GM19328 (cell line): ENCODE data around the gene SMYD3.

Source experiments
- ATAC-seq: cut with Tn5 transposase; IDR thresholded peaks from one replicate; pipeline ENCODE4 v1.9.1; 2021; ENCODE audit warnings: mild to moderate bottlenecking, moderate library complexity; ENCODE audit not compliant: unreplicated experiment

SMYD3 gene

GRCh38 chr1:246309247-246309884 lies 197.7 kb downstream of the SMYD3 start:
- ATAC-seq = no peak

GRCh38 chr1:246308533-246309075 lies 198.5 kb downstream of the SMYD3 start:
- ATAC-seq = no peak

GRCh38 chr1:246306415-246307037 lies 200.6 kb downstream of the SMYD3 start:
- no peak for ATAC-seq

GRCh38 chr1:246304484-246305259 lies 202.4 kb downstream of the SMYD3 start:
- ATAC-seq = no peak

DNA sequence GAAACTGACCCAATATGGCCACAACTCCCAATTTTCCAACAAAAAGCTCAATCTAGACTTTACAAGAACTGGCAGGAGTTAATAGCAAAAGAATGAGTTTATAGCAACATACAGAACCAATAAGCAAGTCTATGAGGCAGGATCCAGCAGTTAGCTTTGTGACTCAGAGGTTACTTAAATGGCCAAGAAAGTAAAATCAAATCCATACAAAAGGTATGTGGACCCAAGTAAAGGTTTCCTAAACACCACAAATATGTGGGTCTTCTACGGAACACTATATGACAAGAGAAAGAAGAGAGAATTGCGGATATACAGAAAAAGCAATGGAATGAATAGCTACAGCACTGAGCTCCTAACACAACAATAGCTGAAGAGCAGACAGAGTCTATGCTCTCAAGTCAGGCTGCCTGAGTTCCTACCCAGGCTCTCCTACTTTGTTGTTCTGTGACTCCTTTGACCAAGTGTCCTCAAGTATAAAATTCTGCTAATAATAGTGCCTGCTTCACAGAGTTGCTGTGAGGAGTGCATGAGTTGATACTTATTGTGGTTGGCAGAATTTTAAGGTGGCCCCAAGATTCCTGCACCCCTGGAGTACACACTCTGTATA lies 204.3 kb downstream of the SMYD3 start:
- ATAC-seq = no peak

DNA sequence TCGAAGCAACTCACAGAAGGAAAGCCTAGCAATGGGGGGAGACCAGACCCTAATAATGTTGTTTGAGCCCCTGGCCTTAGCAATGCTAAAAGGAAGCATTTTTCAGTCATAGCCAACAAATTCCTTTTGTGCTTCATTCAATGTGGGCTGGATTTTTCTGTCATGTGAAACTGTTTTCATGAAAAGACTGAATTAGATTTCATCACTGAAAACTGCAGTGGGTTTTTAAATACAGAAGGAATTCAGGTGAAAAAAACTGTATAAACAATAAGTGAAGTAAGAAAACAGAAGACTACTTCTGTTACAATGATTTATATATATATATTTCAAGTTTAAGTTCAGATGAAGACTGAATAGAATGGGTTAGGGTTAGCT lies 204.8 kb downstream of the SMYD3 start:
- ATAC-seq = no peak

DNA sequence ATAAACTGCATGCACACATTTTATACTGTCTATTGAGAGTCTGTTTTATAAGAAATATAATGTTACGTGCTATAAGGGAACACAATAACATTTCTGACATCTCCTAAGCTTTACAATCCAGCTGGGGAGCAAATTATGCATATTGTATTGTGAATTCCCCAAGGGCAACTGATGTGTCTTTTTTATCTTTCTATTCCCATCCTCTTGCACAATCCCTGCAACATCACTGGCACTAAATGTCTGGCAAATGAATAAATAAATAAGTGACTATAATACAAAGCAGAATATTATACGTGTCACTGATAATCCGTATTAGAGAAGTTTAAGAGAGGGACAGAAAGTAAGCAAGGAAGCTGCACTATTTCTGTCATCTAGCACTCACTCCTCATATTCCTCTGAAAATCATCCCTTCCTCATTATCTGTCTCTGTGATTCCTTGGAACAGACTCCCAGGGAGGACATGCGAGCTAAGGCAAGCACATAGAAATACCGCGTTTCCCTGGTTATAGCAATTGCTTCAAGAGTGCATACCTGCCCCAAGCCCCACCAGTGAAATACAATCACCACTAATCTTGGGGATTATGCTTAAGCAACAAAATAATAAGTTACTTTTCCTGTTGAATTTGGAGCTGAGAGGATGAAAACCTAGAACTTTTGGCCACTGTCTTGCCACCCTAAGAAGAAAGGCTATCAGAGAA lies 205.4 kb downstream of the SMYD3 start:
- ATAC-seq = no peak

GRCh38 chr1:246300626-246301549 lies 206.2 kb downstream of the SMYD3 start:
- ATAC-seq = no peak

DNA sequence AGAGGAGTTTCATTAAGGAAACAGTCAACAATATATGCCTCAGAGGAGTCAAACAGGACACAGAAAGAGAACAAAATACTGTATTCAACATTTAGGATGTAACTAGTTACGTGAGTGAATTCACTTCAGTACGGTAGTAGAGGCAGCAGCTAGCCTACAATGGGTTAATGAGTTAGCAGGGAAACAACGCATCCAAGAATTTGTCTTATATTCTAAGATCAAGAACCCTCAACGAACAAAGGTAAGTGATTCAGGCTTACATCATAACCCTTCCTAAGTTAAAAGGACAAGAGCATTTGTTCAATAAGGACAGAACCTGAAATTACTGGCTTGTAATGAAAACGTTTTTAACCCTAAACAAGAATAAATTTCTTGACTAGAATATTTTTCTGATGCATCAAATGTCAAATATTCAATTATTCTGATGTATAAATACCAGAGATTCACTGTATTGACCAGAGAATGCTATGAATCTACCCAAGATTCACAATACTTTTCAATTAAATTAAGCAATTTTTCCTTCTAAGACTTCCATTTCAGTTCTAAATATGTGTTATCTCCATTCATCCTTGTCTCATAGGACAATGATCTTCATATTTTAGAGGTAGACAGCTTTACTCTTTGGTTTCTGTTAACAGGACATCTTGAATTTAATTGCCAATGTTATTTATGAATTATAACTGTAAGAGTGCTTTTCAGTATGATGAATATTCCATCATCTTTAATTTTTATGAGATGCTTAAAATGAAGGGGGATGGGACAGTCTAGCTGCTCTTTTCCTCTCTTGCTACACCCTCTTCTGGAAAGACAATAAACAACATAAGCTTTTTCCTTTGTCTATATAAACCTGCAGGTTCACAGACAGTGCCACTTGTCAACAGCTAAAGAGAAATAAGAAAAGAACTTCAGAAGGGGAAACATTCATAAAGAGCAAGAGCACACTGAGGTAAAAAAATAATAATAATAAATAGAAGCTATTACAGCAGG lies 209.5 kb downstream of the SMYD3 start:
- ATAC-seq = no peak

DNA sequence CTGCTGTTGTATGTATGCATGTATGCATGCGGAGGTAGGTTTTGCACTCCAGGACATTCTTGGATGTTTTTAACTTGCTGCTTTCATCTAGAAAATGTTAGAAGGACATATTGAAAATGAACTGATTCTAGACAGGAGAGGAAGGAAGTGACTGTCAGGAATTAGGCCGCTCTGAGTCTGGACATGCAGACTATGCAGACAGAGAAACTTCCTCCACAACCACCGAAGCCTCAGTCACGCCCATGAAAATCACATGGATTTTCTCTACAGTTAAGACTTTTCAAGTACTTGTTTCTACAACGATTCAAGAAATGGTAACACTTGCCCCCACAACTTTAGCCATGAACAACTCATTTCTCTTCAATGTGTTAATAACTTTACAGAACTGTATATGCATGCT lies 211.1 kb downstream of the SMYD3 start:
- no peak for ATAC-seq

DNA sequence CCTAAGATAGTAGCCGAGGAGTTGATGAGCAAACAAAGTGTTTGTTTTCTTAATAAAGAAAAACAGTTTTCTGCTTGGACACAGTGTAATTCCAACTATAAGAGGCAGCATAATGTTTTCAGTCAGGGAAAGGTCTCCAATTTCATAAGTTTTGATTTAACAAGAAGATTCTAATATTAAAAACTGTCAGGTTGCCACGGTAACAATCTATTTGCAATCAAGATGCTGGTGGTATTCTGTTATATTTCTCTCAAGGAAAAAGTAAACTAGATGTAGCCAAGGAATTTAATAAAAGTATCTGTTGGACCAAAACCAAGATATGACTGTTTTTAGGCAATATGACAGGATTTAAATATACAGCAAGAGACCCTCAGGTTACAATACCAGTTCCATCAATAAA lies 211.7 kb downstream of the SMYD3 start:
- ATAC-seq = no peak

DNA sequence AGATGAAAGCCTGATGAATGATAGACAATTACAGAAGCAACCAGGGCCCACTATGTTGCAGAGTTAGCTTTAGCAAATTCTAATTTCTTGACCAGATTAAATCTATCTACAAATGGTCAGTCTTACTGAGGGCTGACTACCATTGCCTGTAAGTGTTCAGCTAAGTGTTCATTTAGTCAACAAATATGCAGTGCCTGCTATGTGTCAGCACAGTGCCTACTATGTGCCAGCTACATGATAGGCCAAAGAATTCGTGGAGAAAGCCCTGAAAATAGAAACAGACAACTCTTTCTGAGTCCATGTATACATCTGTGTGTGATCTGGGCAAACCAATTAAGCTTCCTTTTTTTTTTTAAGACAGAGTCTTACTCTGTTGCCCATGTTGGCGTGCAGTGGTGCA lies 212.8 kb downstream of the SMYD3 start:
- no peak for ATAC-seq

DNA sequence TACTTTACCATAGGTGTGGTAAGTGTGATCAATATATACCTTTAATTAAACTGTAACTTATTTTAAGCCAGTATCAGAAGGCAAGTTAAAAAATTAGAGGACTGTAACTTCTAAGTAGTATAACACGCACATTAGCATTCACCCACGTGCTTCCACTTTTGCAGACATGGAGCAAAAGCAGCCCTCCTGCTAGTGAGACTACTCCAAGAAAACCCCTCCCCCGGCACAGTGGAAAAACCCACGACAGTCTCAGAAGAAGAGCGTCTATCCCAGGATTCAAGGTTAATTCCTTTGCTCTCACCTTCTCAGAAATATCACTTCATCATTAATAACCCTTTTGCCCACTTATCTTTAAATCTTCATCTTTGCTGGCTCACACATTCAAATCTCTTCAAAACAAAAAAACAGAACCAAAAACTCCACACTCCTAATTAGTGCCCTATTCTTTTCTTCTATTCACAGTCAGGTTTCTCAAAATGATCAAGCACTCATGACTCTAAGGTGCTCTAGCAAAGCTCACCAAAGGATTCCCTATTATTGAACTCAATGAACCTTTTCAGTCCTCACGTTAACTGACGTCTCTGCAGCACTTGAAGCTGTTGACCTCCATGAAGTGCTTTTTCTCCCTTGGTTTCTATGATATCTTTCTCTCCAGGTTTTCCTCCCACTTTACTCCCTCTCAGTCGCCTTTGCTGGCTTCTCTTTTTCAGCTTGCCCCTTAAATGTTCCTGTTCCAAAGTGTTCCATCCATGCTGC lies 213.5 kb downstream of the SMYD3 start:
- ATAC-seq = no peak

DNA sequence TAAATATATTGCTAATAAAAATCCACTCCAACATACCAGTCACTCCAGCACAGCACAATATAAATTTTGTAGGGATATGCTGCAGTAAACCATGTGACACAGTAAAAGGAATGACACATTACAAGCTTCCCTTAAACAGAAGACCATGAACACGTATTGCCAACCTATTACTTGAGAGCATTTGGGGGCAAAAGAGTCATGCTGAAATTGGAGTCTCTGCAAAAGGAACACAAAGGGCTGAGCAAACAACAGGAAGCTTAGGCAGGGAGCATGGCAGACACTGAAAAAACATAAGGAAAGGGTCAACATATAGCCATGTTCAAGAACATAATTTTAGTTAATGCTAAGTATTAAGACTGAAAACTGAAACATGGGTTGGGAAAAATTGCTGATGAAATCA lies 214.5 kb downstream of the SMYD3 start:
- no peak for ATAC-seq

- ATAC-seq = no peak
Measured at GRCh38 chr1:246291127-246291526, 216.0 kb downstream of the SMYD3 start.

DNA sequence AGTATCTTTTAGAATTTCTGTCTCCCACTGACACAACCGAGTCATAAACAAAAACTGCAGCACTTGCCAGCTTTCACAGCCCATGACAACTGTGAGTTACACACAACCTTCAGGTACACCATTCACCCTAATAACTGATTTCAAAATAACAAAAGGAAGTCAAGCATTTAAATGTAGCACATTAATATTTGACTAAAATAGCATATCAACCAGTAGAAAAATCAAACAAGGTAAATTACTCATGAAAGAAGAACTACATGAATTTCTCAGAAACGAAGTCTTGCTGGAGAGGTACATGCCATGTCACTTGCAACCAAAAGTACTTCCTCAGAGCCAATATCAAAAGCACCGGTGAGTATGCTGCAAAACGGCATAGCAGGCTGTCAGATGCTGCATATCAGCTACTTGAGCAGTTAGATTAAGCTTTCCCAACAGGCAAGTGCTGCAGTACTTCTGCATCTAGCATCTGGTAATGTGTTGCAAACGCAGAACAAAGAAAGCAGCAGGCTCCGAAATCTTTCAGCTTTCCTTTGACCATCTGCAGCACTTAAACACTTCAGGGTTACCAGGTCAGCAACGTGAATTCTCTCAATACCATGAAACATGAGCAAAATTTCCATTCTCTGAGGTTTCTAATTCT lies 223.2 kb downstream of the SMYD3 start:
- no peak for ATAC-seq

GRCh38 chr1:246281639-246282038 lies 225.4 kb downstream of the SMYD3 start:
- no peak for ATAC-seq
